GM19193 (cell line): ENCODE results near the gene LSAMP.

ENCODE experiments used
- POLR2A ChIP-seq: IDR thresholded peaks from 4 replicates; pipeline ENCODE4 v1.6.1; 2011; ENCODE audit not compliant: insufficient read depth, insufficient read length; ENCODE audit errors: extremely low read depth

Gene LSAMP

GRCh38 chr3:115783938-115784738, 661.1 kb downstream of the LSAMP start:
- TF ChIP-seq POLR2A = no peak

GRCh38 chr3:115779011-115779410, 666.3 kb downstream of the LSAMP start:
- TF ChIP-seq POLR2A = no peak

GRCh38 chr3:115772951-115773350, 672.3 kb downstream of the LSAMP start:
- no peak for TF ChIP-seq POLR2A

GRCh38 chr3:115768661-115769060, 676.6 kb downstream of the LSAMP start:
- no peak for TF ChIP-seq POLR2A

GRCh38 chr3:115766587-115767482, 678.5 kb downstream of the LSAMP start:
- no peak for TF ChIP-seq POLR2A

GRCh38 chr3:115761927-115762305, 683.4 kb downstream of the LSAMP start:
- no peak for TF ChIP-seq POLR2A

- TF ChIP-seq POLR2A = no peak
These were observed 684.6 kb downstream of the LSAMP start for GRCh38 chr3:115760716-115761115.

GRCh38 chr3:115758076-115758763, 687.1 kb downstream of the LSAMP start:
- TF ChIP-seq POLR2A = no peak
